ENCODE results near the gene EFNA4.

EFNA4 gene

GRCh38 chr1:155034318-155035208, 29.0 kb upstream of the EFNA4 start:
- DNase-seq: no peak

DNA sequence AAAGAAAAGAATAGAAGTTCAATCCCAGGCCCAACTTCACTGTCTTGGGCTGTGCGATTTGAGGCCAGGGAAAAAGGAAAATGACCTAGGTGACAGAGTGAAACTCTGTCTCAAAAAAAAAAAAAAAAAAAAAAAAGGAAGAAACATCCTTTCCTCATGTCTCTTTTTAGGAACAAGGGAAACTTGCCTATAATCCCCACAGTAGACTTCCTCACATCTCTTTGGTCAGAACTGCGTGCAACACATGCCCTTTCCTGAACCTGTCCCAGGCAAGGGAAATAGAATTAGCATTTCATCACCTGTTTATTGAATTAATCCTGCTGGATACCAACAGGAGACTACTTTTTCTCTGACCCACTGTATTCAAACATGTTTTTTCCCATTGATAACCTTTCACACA, 27.6 kb upstream of the EFNA4 start:
- DNase-seq: no peak

GRCh38 chr1:155037043-155037442, 26.5 kb upstream of the EFNA4 start:
- no peak for DNase-seq

DNA sequence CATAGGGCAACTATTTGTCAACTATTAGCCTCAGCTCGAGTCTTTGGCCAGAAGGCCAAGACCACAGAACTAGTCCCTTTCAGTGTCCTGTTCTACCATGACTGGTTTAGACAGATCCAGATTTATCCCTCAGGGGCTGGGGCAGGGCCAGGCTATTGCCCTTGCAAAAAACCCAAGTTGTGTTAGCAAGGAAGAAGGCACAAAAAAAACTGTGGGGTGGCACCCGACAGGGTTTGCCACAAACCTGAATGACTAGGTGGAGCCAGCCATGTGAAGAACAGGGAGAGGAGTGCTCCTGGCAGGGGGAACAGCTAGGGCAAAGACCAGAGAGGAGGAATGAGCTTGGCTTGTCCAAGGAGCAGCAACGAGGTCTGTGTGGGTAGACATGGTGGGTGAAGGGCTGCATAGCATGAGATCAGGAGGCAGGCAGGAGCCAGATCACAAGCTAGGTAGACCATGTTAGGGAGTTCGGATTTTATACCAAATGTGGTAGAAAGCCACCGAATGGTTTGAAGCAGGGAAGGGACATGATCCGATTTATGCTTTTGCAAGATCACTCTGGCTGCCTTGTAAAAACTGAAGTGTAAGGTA, 25.6 kb upstream of the EFNA4 start:
- no peak for DNase-seq

GRCh38 chr1:155038602-155039307, 24.8 kb upstream of the EFNA4 start:
- peak; percentile 41 for DNase-seq

GRCh38 chr1:155039308-155039669, 24.3 kb upstream of the EFNA4 start:
- no peak for DNase-seq

DNA sequence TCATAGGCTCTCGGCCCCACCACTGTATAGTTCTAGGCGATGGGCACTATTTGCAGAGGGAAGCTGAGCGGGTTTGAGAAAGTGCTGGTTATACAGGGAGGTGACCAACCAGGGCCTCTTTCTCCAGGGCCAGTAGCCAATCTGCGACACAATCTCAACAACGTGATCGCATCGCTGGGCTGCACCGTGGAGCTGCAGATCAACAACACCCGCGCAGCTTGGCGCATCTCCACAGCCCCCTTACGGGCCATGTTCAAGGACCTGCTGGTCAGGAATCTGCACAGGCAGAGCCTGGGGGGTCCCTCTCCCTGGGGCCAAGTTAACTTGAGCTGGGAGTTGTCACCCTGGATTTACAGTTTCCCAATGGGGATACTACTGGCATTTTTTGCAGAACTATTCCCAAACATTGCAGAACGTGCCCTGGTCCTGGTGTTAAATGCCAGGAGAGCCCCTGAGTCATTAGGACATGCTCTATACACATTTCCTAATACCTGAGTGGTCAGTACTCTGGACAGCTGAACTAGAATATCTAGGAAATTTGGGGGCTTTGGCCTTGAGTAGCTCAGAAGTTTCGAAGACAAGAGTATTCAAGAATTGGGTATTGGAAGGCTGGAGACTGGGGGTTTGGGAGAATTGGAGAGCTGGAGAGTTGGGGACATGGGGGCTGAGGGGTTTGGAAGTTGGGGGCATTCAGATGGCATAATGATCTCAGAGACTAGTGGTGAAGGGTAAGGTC, 23.0 kb upstream of the EFNA4 start:
- no peak for DNase-seq

GRCh38 chr1:155042789-155043188, 20.8 kb upstream of the EFNA4 start:
- DNase-seq: no peak

GRCh38 chr1:155043301-155043702, 20.2 kb upstream of the EFNA4 start:
- no peak for DNase-seq

DNA sequence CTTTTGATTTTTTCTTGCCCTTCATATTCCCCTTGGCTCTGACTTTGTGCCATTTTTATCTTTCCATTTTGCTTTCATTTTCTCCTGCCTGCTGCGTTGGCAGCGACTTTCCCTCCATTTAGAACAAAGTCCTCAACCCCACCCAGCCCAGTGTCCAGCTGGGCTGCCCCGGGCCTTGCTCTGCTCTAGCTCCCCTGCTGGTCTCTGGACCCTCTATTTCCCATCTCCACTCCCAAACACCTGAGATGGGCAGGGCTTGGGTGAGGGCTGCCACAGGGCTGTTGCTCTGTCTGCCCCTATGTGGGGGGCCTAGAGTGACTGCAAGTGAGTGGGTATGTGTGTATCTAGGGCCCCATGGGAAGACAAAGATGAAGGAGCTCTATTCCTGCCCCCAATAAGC, 19.7 kb upstream of the EFNA4 start:
- no peak for DNase-seq

GRCh38 chr1:155044365-155044764, 19.2 kb upstream of the EFNA4 start:
- no peak for DNase-seq

DNA sequence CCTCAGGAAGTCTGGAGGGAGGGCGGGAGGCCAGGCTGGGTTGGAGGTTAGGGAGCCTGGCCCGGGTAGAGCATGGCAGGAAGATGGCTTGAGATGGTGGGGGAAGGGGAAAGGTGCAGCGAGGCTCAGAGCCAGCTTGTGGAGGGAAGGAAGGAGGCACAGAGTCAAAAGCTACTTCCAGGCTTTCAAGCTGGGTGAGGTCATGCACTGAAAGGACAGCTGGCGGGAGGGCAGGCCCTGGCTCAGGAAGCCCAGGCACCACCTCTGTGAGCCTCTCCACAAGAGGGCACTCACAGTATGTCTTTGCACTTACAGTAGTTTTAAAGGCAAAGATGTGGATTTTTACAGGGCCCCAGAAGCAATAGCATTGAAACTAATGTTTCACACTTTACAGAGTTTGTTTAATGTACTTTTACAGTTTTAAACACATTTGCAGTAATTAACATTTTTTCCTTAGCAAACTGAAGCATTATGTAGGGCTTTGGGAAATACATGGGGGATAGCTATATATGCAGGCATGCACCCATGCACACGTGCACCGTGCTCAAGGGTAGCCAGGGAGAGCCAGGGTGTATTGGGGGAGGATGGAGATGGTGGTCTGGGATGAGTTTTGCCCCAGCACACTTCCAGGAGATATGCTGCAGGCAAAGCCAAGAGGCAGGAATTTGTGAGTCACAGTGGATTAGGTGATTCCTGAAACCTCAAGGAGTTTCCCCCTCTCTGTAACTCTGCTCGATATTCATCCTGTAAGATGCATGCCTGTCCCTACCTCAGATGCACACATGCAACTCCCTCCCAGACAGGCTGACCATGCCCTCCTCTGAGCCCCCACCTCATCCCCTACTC, 18.5 kb upstream of the EFNA4 start:
- DNase-seq: peak; percentile 82

DNA sequence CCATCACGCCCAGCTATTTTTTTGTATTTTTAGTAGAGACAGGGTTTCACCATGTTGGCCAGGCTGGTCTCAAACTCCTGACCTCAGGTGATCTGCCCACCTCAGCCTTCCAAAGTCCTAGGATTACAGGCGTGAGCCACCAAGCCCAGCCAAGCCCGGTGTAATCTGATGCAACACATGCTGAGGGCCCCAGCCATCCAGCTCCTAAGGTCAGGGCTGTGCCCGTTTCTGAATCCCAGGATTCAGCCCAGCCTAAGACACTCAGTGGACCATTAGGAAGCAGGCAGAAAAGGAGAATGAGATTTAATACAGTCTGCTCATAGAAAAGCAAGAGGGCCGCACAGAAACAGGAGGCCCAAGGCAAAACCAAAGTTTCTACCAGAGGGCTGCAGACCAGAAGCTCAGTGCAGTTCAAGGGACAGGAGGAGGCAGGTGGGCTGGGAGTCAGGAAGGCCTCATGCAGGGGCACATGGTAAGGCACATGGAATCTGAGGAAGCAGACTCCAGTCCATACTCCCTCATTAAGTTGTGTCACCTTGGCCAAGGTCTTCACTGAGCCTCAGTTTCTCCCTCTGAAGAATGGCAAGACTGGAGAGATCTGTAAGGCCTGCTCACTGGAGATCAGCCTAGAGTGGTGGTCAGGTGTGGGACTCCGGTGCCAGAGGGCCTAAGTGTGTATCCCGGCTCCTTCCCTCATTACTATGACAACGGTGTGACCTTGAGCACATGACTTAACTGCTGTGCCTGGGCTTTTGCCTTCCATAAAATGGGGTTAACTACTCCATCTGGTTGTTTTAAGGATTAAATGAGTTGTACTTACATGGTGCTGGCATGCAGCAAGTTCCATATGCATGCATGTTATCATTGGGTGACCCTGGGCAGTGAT, 14.8 kb upstream of the EFNA4 start:
- DNase-seq: no peak

DNA sequence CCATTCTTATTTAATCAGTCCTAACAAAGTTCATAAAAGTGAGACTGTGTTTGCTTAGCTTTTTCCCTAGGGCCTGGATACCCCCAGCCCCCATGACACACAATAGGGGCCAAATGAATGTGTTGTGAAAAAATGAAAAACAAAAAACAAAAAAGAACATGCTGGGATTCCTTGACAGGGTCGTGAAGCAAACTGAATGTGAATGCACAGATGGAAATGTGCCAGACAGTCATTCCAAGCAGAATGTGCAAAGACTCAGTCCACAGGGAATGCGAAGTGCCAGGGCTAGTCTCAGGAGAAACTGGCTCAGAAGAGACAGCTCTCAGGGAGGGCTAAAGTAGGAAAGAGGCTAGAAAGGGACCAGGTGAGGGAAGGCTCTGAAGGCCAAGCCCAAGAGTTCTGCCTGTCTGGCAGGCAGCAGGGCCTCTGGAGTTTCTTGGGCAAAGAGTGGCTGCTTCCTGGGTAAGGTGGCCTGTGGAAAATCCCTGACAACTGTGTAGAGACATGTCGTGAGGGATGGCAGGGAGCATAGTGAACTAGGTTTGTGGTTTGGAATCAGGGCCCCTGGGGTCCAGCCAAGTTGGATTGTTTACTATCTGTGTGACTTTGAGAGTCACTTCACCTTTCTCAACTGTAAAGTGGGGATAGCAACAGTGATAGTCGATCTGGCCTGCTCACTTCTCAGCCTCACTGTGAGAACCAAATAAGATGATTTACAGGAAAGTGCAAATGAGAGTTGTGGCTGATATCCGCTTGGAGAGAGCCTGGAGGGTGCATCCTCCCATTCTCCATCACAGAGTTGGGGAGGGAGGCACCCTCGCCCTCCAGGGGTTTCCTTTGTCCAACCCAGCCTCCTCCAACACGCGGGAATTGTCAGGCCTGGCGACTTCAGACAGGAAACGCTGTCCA, 13.6 kb upstream of the EFNA4 start:
- peak; percentile 35 for DNase-seq

DNA sequence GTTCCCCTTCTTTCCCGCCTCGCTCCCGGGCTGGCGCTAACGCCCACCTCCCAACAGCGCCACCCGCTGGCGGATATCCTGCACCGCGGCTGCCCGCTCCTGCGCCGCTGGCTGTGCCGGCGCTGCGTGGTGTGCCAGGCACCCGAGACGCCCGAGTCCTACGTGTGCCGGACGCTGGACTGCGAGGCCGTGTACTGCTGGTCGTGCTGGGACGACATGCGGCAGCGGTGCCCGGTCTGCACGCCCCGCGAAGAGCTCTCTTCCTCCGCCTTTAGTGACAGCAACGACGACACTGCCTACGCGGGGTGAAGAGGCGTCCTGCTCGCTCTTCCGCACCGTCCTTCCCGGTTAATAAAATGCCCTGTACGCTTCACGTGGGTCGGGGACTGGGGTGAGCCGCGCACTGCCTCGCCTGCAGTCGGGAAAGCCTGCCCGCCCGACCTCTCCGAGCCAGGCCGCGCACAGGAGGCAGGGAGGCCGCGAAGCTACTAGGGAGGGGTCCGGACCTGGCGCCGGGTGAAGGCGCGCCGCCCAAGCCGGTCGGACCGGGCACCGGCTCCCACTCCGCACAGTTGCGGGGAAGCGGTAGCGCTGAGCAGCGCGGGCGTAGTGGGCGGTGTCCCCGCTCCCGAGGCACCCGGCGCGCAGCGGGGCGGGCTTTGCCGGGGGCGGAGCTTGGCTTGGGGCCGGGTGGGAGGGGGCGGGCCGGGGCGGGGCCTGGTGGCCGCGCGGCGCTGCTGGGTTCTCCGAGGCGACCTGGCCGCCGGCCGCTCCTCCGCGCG, 12.8 kb upstream of the EFNA4 start, which contains the start of gene ADAM15:
Gene ADAM15, plus strand, starts transcription at position 757 of the 782 bp plus-strand sequence. CDS start 71 bp downstream, outside the sequence.
- peak; percentile 71 for DNase-seq

DNA sequence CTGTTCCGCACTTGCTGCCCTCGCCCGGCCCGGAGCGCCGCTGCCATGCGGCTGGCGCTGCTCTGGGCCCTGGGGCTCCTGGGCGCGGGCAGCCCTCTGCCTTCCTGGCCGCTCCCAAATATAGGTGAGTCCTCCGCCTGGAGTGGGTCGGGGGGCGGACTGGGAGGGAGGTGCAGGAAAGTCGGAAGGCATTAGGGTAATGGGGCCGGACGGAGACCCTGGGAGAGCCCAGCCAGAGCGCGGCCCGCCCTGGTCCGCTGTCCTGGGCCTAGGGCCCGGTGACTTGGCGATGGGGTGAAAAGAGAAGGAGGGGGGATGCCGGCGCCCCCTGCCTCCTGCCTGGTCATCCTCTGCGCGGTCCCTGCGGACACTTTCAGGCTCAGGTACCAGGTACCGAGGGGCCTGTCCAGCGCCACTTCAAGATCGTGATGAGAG, 12.2 kb upstream of the EFNA4 start:
- DNase-seq: no peak

GRCh38 chr1:155051777-155052398, 11.7 kb upstream of the EFNA4 start:
- peak; percentile 8 for DNase-seq
